KMS-11 (cell line): ENCODE measurements around the gene NFIB.

Source experiments
- H2AFZ ChIP-seq: fragments of 200-600 bp; sonication (generic); 2 replicates; pipeline ENCODE4 v1.6.1; 2016; ENCODE audit warnings: antibody characterized with exemption, mixed run types, low read depth
- H3K27ac ChIP-seq: fragments of 200-600 bp; sonication (generic); 2 replicates; pipeline ENCODE4 v1.6.1; 2016; ENCODE audit warnings: mild to moderate bottlenecking, mixed run types
- H3K27me3 ChIP-seq: fragments of 200-600 bp; sonication (generic); 2 replicates; pipeline ENCODE4 v1.6.1; 2017; ENCODE audit warnings: mild to moderate bottlenecking, low read depth, mixed run types, moderate library complexity; ENCODE audit not compliant: insufficient read depth
- H3K36me3 ChIP-seq: fragments of 200-600 bp; sonication (generic); 2 replicates; pipeline ENCODE4 v1.6.1; 2017; ENCODE audit warnings: mild to moderate bottlenecking, mixed run types; ENCODE audit not compliant: insufficient read depth
- H3K4me1 ChIP-seq: fragments of 200-600 bp; sonication (generic); 2 replicates; pipeline ENCODE4 v1.6.1; 2016; ENCODE audit warnings: mild to moderate bottlenecking, low read depth, mixed run types; ENCODE audit not compliant: poor library complexity, severe bottlenecking
- H3K4me2 ChIP-seq: fragments of 200-600 bp; sonication (generic); 2 replicates; pipeline ENCODE4 v1.7.0; 2016; ENCODE audit warnings: mild to moderate bottlenecking, mixed run types
- H3K4me3 ChIP-seq: fragments of 200-600 bp; sonication (generic); IDR thresholded peaks from 2 replicates; pipeline ENCODE4 v1.6.1; 2017; ENCODE audit warnings: low read depth, low read length, mixed read lengths; ENCODE audit not compliant: insufficient read depth
- H3K79me2 ChIP-seq: fragments of 200-600 bp; sonication (generic); 2 replicates; pipeline ENCODE4 v1.6.1; 2016; ENCODE audit warnings: low read depth, mixed run types; ENCODE audit not compliant: insufficient read depth
- H3K9ac ChIP-seq: fragments of 200-600 bp; sonication (generic); 2 replicates; pipeline ENCODE4 v1.6.1; 2016; ENCODE audit warnings: mild to moderate bottlenecking, mixed run types
- H4K20me1 ChIP-seq: fragments of 200-600 bp; sonication (generic); 2 replicates; pipeline ENCODE4 v1.6.1; 2016; ENCODE audit warnings: mild to moderate bottlenecking, mixed run types; ENCODE audit not compliant: insufficient read depth
- TF ChIP-seq, protein P1 (sequence below): fragments of 200-600 bp; sonication (generic); conservative IDR thresholded peaks from 2 replicates; pipeline ENCODE4 v1.6.1; 2017; ENCODE audit warnings: low read depth, mild to moderate bottlenecking, antibody characterized with exemption, low read length, moderate library complexity, mixed read lengths

The NFIB gene

GRCh38 chr9:14317667-14318320, 3.9 kb upstream of the NFIB start:
- H3K9ac ChIP-seq: no peak overlapping the region
- H3K36me3 ChIP-seq: no peaks in the 10 kb centered on the region
- no peak overlapping the region for H3K27ac ChIP-seq
- no peak overlapping the region for H2AFZ ChIP-seq
- peaks cover 46% of the 10 kb centered on the region for H3K27me3 ChIP-seq
- H3K4me2 ChIP-seq: no peak overlapping the region
- H3K4me3 ChIP-seq: no peak overlapping the region
- no peaks in the 10 kb centered on the region for H3K79me2 ChIP-seq
- TF ChIP-seq, protein P1, sequence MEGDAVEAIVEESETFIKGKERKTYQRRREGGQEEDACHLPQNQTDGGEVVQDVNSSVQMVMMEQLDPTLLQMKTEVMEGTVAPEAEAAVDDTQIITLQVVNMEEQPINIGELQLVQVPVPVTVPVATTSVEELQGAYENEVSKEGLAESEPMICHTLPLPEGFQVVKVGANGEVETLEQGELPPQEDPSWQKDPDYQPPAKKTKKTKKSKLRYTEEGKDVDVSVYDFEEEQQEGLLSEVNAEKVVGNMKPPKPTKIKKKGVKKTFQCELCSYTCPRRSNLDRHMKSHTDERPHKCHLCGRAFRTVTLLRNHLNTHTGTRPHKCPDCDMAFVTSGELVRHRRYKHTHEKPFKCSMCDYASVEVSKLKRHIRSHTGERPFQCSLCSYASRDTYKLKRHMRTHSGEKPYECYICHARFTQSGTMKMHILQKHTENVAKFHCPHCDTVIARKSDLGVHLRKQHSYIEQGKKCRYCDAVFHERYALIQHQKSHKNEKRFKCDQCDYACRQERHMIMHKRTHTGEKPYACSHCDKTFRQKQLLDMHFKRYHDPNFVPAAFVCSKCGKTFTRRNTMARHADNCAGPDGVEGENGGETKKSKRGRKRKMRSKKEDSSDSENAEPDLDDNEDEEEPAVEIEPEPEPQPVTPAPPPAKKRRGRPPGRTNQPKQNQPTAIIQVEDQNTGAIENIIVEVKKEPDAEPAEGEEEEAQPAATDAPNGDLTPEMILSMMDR: no peak
- peaks cover 35% of the 10 kb centered on the region for H3K4me1 ChIP-seq
- H4K20me1 ChIP-seq: no peaks in the 10 kb centered on the region

DNA sequence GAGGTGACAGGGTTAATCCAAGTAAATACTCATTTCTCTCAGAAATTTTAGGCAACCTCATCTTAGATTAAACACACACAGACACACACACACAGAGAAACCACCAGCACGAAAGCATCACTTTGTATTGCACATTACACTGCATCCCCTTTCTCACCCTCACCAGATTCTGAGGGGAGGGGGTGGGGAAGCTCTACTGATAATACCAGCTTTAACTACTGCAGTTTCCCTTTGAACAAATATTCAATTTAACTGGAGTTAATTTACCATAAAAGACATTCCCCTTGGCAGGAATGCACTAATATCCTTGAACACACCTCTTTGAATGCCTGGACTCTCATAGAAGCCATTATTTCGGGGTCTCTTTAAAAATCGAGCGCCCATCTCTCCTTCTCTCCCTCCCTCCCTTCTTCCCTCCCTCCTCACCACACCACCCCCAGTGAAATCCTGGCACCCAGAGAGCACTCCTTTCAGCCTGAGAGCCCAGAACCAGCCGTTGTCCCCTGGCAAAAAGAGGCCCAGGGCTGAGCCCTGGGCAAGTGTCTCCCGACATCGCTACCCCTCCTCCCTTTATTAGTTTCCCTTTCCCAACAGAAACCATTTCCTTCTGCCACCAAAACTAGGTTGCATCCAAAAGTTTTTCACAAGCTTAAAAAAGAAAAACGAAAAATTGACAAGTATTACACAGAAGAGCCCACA, 2.8 kb upstream of the NFIB start:
- Histone ChIP-seq H3K27ac (no peak overlapping the region), H3K4me3 (no peak overlapping the region), H4K20me1 (no peaks in the 10 kb centered on the region), H3K27me3 (peaks cover 49% of the 10 kb centered on the region), H3K4me2 (no peak overlapping the region), H3K9ac (no peak overlapping the region), H2AFZ (no peak overlapping the region), H3K79me2 (no peaks in the 10 kb centered on the region), H3K36me3 (no peaks in the 10 kb centered on the region), H3K4me1 (peaks cover 34% of the 10 kb centered on the region)
- TF ChIP-seq, protein P1: no peak

GRCh38 chr9:14315875-14316601, 2.1 kb upstream of the NFIB start:
- TF ChIP-seq, protein P1: no peak
- Histone ChIP-seq H3K79me2 (no peaks in the 10 kb centered on the region), H4K20me1 (no peaks in the 10 kb centered on the region), H3K9ac (no peak overlapping the region), H2AFZ (no peak overlapping the region), H3K4me3 (no peak overlapping the region), H3K27me3 (peaks cover 43% of the 10 kb centered on the region), H3K36me3 (no peaks in the 10 kb centered on the region), H3K4me2 (no peak overlapping the region), H3K4me1 (peaks cover 26% of the 10 kb centered on the region), H3K27ac (no peak overlapping the region)

DNA sequence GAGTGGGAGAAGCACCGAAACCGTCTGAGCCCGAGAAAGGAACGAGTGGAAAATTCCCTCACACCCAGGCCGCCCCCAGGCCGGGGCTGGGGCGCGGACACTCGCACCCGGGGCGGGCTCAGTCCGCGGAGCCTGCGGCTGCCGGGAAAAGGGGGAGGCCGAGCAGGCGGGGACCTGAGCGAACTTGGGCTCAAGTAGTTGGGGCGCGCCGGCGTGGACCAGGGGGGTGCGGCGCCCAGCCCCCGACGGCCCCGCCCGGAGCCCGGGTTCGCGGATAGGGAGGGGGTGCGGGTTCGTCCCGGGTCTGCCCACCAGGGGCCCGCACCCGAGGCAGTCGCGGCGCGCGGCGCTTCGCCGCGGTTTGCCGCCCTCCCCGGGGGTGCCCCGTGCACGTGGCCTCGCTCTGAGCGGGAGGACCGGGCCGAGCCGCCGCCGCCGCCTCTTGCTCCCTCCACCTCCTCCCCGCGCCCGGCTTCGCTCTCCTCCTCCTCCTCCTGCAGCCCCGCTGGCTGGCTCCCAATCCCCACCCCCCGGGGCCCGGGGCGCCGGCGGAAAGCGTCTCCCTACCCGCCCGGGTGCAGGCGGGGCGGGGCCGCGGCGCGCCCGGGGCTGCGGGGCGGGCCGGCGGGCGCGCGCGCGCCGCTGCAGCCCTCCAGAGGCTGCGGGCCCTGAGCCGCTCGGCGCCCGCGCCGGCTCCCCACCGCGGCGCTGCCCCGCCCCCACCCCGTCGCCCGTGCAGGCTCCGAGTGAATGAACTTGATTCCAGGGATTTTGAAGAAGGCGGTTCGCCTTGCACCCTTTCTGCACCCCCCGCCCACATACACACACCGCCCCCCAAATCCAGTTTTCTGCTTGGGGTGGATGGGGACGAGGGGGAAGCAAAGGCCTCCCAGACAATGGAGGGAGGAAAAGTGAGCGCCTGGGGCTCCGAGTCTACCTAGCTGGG, 1.3 kb upstream of the NFIB start:
- no peak overlapping the region for H3K27ac ChIP-seq
- TF ChIP-seq, protein P1: no peak
- H2AFZ ChIP-seq: peak overlapping the region; percentile 93

More for the DNA sequence above, 1.3 kb upstream of the NFIB start:
- peaks cover 18% of the 10 kb centered on the region for H3K4me1 ChIP-seq
- no peak overlapping the region for H3K4me3 ChIP-seq
- peak overlapping the region; percentile 63; the same call in 1 of the 2 replicates for H3K9ac ChIP-seq
- peaks cover 42% of the 10 kb centered on the region for H3K27me3 ChIP-seq
- no peaks in the 10 kb centered on the region for H3K36me3 ChIP-seq
- H4K20me1 ChIP-seq: no peaks in the 10 kb centered on the region
- peak overlapping the region; percentile 78 for H3K4me2 ChIP-seq
- H3K79me2 ChIP-seq: no peaks in the 10 kb centered on the region
